Body of pancreas (tissue), 4 donors: ENCODE measurements around the gene OTUD5.

Experiments
- POLR2A ChIP-seq, 3 donors: fragments of 450-650 bp; IDR thresholded peaks; one replicate each; pipeline ENCODE4 v1.6.1; 2016; ENCODE audit warnings: antibody characterized with exemption in 3 of 3, mild to moderate bottlenecking in 2 of 3
- TF ChIP-seq, protein P1 (sequence below), 7 experiments: fragments of 450-650 bp in 4 of 7; fragments of 200-600 bp in 3 of 7; sonication (generic) in 3 of 7; IDR thresholded peaks; one replicate each; pipeline ENCODE4 v1.5.1; 2016 to 2019; ENCODE audit warnings: antibody characterized with exemption in 7 of 7

DNA sequence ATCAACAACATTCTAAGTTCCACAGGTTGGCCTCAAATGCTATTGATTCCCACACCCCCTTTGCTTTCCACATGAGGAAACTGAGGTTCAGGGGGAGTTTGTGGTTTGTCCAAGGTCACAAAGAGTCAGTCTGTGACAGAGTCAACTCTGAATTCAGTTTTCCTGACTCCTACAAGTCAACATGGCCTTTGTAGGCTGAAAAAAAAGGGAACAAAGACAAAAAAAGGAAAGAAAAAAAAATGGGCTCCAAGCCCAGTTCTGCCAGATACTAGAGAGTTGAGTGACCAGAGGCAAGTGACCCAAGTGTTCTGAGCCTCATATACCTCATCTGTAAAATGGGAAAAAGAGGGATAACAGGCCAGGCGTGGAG is 22.1 kb downstream of the OTUD5 start:
- TF ChIP-seq, protein P1, sequence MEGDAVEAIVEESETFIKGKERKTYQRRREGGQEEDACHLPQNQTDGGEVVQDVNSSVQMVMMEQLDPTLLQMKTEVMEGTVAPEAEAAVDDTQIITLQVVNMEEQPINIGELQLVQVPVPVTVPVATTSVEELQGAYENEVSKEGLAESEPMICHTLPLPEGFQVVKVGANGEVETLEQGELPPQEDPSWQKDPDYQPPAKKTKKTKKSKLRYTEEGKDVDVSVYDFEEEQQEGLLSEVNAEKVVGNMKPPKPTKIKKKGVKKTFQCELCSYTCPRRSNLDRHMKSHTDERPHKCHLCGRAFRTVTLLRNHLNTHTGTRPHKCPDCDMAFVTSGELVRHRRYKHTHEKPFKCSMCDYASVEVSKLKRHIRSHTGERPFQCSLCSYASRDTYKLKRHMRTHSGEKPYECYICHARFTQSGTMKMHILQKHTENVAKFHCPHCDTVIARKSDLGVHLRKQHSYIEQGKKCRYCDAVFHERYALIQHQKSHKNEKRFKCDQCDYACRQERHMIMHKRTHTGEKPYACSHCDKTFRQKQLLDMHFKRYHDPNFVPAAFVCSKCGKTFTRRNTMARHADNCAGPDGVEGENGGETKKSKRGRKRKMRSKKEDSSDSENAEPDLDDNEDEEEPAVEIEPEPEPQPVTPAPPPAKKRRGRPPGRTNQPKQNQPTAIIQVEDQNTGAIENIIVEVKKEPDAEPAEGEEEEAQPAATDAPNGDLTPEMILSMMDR (IDR thresholded peaks at IDR 0.05) = no peak
- no peak for TF ChIP-seq POLR2A (IDR thresholded peaks at IDR 0.05)
